PFSK-1 (cell line): ENCODE data around the gene KCNG1.

Experiments used
- FOXP2 ChIP-seq: optimal IDR thresholded peaks from 2 replicates; pipeline ENCODE3; 2011; ENCODE audit warnings: borderline replicate concordance, control low read depth, inconsistent platforms; ENCODE audit not compliant: insufficient read depth; ENCODE audit errors: extremely low read length, extremely low read depth
- POLR2AphosphoS5 ChIP-seq: IDR thresholded peaks from 2 replicates; pipeline ENCODE4 v1.6.1; 2012; ENCODE audit warnings: low read depth, mild to moderate bottlenecking, control low read depth, low read length, moderate library complexity
- REST ChIP-seq, 2 experiments: IDR thresholded peaks; 2 replicates each; pipeline versions ENCODE4 v1.6.1 to v1.8.0; 2011 to 2012; ENCODE audit warnings: low read depth in 2 of 2, low read length in 2 of 2, control low read depth in 1 of 2, inconsistent platforms in 1 of 2, mild to moderate bottlenecking in 1 of 2, moderate library complexity in 1 of 2; ENCODE audit not compliant: insufficient read depth in 1 of 2
- SIN3A ChIP-seq: IDR thresholded peaks from 2 replicates; pipeline ENCODE4 v1.6.1; 2012; ENCODE audit warnings: mild to moderate bottlenecking, low read length, moderate library complexity, borderline replicate concordance; ENCODE audit not compliant: insufficient read depth
- TAF1 ChIP-seq: IDR thresholded peaks from 2 replicates; pipeline ENCODE4 v1.6.1; 2012; ENCODE audit warnings: low read length, control low read depth, borderline replicate concordance; ENCODE audit not compliant: insufficient read depth

KCNG1 gene

GRCh38 chr20:51058017-51058416 lies 35.1 kb upstream of the KCNG1 start:
- no peak for TF ChIP-seq TAF1
- no peak for TF ChIP-seq REST (IDR thresholded peaks at IDR 0.05; ENCODE audit: insufficient read depth in 1 of 2, low read depth in 2 of 2, low read length in 2 of 2)
- no peak for TF ChIP-seq FOXP2
- TF ChIP-seq SIN3A = no peak

- no peak for TF ChIP-seq REST (IDR thresholded peaks at IDR 0.05; ENCODE audit: insufficient read depth in 1 of 2, low read depth in 2 of 2, low read length in 2 of 2)
- TF ChIP-seq SIN3A = no peak
- TF ChIP-seq TAF1 = no peak
- no peak for TF ChIP-seq POLR2AphosphoS5
- no peak for TF ChIP-seq FOXP2
Measured at GRCh38 chr20:51054233-51054632, 31.3 kb upstream of the KCNG1 start.

GRCh38 chr20:51050531-51051075 lies 27.7 kb upstream of the KCNG1 start:
- TF ChIP-seq TAF1 = no peak
- TF ChIP-seq REST (IDR thresholded peaks at IDR 0.05; ENCODE audit: insufficient read depth in 1 of 2, low read depth in 2 of 2, low read length in 2 of 2) = no peak
- no peak for TF ChIP-seq FOXP2
- TF ChIP-seq SIN3A = no peak
- no peak for TF ChIP-seq POLR2AphosphoS5

DNA sequence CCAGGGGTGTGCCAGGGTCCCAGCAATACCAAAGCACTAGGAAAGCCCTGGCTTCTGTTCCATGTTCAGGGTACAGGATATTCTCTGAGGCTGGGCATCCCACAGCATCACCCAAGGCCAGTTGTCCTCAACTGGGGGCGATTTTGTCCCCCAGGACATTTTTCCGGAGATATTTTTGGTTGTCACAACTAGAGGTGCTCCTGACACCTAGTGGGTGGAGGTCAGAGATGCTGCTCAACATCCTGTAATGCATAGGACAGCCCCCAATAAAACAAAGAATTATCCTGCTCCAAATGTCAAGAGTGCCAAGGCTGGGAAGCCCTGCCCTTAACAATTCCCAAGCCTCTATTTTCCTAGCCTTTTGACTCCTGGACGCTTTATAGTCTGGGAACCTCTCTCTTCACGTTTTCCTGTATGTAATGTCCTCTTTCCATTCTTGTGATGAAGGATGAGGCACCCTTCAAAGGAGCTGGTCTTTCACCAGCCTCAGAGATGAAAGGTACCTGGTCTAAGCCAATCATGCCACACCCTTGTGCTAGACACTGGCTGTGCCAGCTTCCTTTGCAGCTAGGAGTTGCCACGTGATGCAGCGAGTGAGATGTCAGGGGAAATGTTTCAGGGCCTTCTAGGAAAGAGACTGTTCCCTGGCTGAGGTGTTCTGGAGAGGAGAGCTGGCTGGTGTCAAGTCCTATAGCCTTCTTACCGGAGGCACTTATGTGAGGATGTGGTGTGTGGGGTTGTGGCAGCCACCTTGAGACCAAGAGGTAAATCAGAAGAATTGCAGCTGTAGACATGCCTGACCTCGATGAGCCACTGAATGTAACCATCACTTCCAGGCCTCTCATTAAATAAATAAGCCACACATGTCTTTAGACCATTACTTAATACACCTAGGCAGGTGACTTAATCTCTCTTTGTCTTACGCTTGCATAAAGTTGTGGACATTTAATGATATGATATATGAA lies 23.4 kb upstream of the KCNG1 start:
- TF ChIP-seq FOXP2 (no peak), REST (IDR thresholded peaks at IDR 0.05; ENCODE audit: insufficient read depth in 1 of 2, low read depth in 2 of 2, low read length in 2 of 2) (no peak), SIN3A (no peak), TAF1 (no peak), POLR2AphosphoS5 (no peak)
